Spinal cord (tissue), 10 donors: ENCODE data around the gene ACTL7A. TPM values are rescaled to one million over a fixed set of nuclear protein-coding genes. Genes with fewer than 3 reads are reported as not detected.

Experiments
- DNase-seq, 6 donors: peaks; one replicate each; pipeline versions ENCODE4 v3.0.0 to v3.0.0-alpha.2; 2013 to 2015; ENCODE audit warnings: low spot score in 6 of 6, low read depth in 4 of 6
- H3K27ac ChIP-seq: one replicate; pipeline ENCODE4 v1.5.1; 2013; ENCODE audit warnings: low read depth, low read length, control low read depth
- H3K27me3 ChIP-seq: one replicate; pipeline ENCODE4 v1.6.1; 2013; ENCODE audit warnings: low read length; ENCODE audit not compliant: control insufficient read depth, insufficient read depth
- H3K36me3 ChIP-seq: one replicate; pipeline ENCODE4 v1.6.1; 2013; ENCODE audit warnings: low read length; ENCODE audit not compliant: control insufficient read depth, insufficient read depth
- H3K4me1 ChIP-seq: one replicate; pipeline ENCODE4 v1.6.1; 2013; ENCODE audit warnings: low read length; ENCODE audit not compliant: control insufficient read depth, insufficient read depth
- H3K4me3 ChIP-seq: one replicate; pipeline ENCODE4 v1.5.1; 2013; ENCODE audit warnings: low read depth, low read length, control low read depth
- H3K9me3 ChIP-seq: one replicate; pipeline ENCODE4 v1.6.1; 2013; ENCODE audit warnings: low read length; ENCODE audit not compliant: control insufficient read depth, insufficient read depth
- WGBS: methylation state at CpG from one replicate; pipeline ENCODE4 v1.1.5; 2013; ENCODE audit warnings: missing lambda C conversion rate; ENCODE audit not compliant: insufficient coverage; 5-methylcytosine and 5-hydroxymethylcytosine counted together
- long read RNA-seq, 4 donors: transcript quantifications; one replicate each; lab custom pipeline, GENCODE V29; 2026
- polyA plus RNA-seq, 2 donors: library from polyadenylated mRNA; unstranded; fragments of 120-200 nt; gene quantifications; one replicate each; pipeline ENCODE4 v1.2.1, GENCODE V29; 2013; ENCODE audit not compliant: insufficient read length in 2 of 2
- total RNA-seq, 2 donors: library from RNA; depleted of rRNA in 1 of 2; stranded (reverse); fragments of 120-200 nt in 1 of 2; fragments of >200 nt in 1 of 2; gene quantifications; one replicate each; pipeline versions ENCODE4 v1.2.3 to v1.2.4, GENCODE V29; 2013 to 2014
- donor health status: healthy.

Gene ACTL7A, protein sequence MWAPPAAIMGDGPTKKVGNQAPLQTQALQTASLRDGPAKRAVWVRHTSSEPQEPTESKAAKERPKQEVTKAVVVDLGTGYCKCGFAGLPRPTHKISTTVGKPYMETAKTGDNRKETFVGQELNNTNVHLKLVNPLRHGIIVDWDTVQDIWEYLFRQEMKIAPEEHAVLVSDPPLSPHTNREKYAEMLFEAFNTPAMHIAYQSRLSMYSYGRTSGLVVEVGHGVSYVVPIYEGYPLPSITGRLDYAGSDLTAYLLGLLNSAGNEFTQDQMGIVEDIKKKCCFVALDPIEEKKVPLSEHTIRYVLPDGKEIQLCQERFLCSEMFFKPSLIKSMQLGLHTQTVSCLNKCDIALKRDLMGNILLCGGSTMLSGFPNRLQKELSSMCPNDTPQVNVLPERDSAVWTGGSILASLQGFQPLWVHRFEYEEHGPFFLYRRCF
- total RNA-seq (not detected), polyA plus RNA-seq (not detected)
- long read RNA-seq, donor 1 = 0 reads
- long read RNA-seq, donor 2 = 0 reads
- long read RNA-seq, donor 3 = 0 reads
- long read RNA-seq, donor 4 = 0 reads

GRCh38 chr9:108861997-108862396 is at the start of gene ACTL7A:
ACTL7A (plus strand) TSS chr9:108862266; CDS start chr9:108862323, 57 bp downstream.
- DNase-seq = no peak
- H3K4me3 ChIP-seq = no peak within 1 kb of the TSS
- no peaks in the 10 kb centered on the region for H3K9me3 ChIP-seq
- 100% methylated on average over 1 of the region's 3 CpGs for WGBS
- peaks cover 4% of the 10 kb centered on the region for H3K4me1 ChIP-seq
- H3K36me3 ChIP-seq = no peaks in the 10 kb centered on the region
- no peak within 1 kb of the TSS for H3K27ac ChIP-seq
- H3K27me3 ChIP-seq = no peaks in the 10 kb centered on the region

DNA sequence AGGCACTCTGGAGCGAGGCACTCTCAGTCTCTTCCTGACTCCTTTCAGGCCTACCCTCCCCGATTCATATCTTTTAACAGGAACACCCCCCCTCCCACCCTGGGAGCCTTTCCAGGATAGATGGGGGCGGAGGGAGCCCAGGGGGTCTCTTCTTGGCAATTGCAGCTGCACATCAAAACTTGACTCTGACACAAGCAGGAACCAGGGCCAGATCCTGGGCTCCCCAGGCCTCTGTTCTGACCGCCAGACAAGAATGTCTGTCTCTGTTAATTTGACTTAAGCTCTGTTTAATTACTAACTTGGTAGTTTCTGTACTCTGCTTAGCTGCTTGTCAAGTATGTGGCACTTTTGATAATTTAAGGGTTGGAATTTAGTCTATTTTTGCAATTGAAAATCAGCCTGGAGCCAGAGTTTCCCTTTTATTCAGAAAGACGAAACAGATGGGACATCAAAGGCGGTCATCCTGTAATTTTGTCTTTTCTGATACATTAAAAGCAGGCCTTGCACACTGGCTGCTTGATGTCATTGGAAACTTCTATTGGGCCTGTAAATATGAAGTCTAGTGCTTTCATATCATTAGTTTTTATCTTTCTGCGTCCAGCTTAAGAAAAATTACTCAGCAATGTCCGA is 49.6 kb upstream of the ACTL7A start:
- Histone ChIP-seq H3K27ac (peak overlapping the region; percentile 33), H3K4me1 (peaks cover 6% of the 10 kb centered on the region), H3K4me3 (no peak overlapping the region), H3K36me3 (no peaks in the 10 kb centered on the region), H3K9me3 (no peaks in the 10 kb centered on the region), H3K27me3 (no peaks in the 10 kb centered on the region)
- DNase-seq = peak in 2 of 6 donors; percentile 13 to 60
- 33% methylated on average over 4 of the region's 8 CpGs for WGBS

DNA sequence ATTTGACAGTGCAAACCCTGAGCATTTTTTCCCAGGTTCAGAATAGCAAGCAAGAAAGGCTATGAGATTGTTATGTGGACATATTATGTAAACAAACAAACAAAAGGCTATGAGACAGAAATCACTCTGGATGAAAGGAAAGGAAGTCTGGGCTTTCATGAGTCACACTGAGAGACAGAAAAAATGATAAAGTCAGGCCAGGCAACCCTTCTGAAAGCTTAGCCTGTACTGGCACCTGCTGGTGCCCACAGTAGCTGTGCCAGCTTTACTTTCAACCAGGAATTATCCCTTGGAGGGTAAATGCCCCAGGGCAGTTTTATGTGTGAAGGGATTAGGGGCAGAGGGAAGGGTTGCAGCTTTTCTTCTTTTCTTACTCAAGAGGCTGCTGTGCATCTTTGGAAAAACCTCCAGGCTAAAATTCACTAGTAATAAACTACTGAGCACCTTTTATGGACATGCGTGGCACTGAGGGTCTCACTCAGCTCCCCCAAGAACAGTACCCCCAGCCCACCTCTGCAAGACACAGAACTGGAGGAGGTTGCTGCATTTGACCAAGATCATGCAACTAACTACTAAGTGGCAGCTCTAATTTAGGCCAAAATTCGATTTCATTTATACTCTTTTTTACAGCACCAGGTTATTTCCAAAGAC is 48.0 kb upstream of the ACTL7A start:
- peak in 3 of 6 donors; percentile 26 to 53 (median 31) for DNase-seq
- no peaks in the 10 kb centered on the region for H3K27me3 ChIP-seq
- H3K27ac ChIP-seq = no peak overlapping the region
- H3K4me3 ChIP-seq = no peak overlapping the region
- H3K4me1 ChIP-seq = peaks cover 6% of the 10 kb centered on the region
- 82% methylated on average over 2 of the region's 2 CpGs for WGBS
- H3K36me3 ChIP-seq = no peaks in the 10 kb centered on the region
- no peaks in the 10 kb centered on the region for H3K9me3 ChIP-seq

- Histone ChIP-seq H3K27ac (no peak overlapping the region), H3K27me3 (no peaks in the 10 kb centered on the region), H3K4me1 (peaks cover 6% of the 10 kb centered on the region), H3K4me3 (no peak overlapping the region), H3K9me3 (no peaks in the 10 kb centered on the region), H3K36me3 (no peaks in the 10 kb centered on the region)
- WGBS = 100% methylated on average over 1 of the region's 3 CpGs
- no peak for DNase-seq
Measured at GRCh38 chr9:108815156-108815555, 46.9 kb upstream of the ACTL7A start.

- Histone ChIP-seq H3K9me3 (no peaks in the 10 kb centered on the region), H3K4me1 (peaks cover 6% of the 10 kb centered on the region), H3K4me3 (no peak overlapping the region), H3K36me3 (no peaks in the 10 kb centered on the region), H3K27me3 (no peaks in the 10 kb centered on the region), H3K27ac (no peak overlapping the region)
- peak in 1 of 6 donors; percentile 22 for DNase-seq
- WGBS = 60% methylated on average over 10 of the region's 10 CpGs
Measured at GRCh38 chr9:108816037-108816436, 46.0 kb upstream of the ACTL7A start.

DNA sequence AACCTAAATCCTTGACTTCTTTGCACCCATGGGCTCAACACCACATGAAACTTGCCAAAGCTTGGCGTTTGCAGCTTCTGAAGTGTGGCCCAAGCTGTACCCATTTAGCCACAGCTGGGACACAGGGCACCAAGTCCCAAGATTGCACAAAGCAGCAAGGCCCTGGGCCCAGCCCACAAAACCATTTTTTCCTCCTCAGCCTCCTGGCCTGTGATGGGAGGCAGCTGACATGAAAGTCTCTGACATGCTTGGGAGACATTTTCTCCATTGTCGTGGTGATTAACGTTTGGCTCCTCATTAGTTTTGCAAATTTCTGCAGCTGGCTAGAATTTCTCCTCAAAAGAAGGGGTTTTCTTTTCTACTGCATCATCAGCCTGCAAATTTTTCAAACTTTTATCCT is 38.2 kb upstream of the ACTL7A start:
- Histone ChIP-seq H3K4me1 (no peaks in the 10 kb centered on the region), H3K36me3 (no peaks in the 10 kb centered on the region), H3K4me3 (no peak overlapping the region), H3K27me3 (no peaks in the 10 kb centered on the region), H3K9me3 (no peaks in the 10 kb centered on the region), H3K27ac (no peak overlapping the region)
- DNase-seq = no peak
- WGBS = 81% methylated on average over 3 of the region's 3 CpGs

GRCh38 chr9:108830272-108830671 is 31.8 kb upstream of the ACTL7A start:
- Histone ChIP-seq H3K4me3 (no peak overlapping the region), H3K4me1 (no peaks in the 10 kb centered on the region), H3K9me3 (no peaks in the 10 kb centered on the region), H3K27ac (no peak overlapping the region), H3K27me3 (no peaks in the 10 kb centered on the region), H3K36me3 (no peaks in the 10 kb centered on the region)
- no CpG with 5 or more reads among the region's 2 CpGs for WGBS
- no peak for DNase-seq

- no peaks in the 10 kb centered on the region for H3K4me1 ChIP-seq
Measured at GRCh38 chr9:108831496-108832178, 30.4 kb upstream of the ACTL7A start.

DNA sequence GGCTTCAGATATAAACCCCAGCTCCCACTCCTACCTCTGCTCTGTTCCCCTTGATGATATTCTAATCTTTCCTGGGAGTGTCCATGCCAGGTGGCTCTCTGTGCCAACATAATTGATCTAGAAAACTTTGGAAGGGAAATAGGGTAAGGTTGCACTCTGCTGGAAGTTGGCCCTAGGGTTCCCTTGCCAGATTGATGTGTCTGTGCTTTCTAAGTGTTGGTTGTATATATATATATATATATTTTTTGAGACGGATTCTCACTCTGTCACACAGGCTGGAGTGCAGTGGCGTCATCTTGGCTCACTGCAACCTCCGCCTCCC is 29.9 kb upstream of the ACTL7A start:
- Histone ChIP-seq H3K4me1 (no peaks in the 10 kb centered on the region), H3K4me3 (no peak overlapping the region), H3K27ac (no peak overlapping the region), H3K27me3 (no peaks in the 10 kb centered on the region), H3K36me3 (no peaks in the 10 kb centered on the region), H3K9me3 (no peaks in the 10 kb centered on the region)
- WGBS = 100% methylated on average over 2 of the region's 3 CpGs
- DNase-seq = no peak

More at GRCh38 chr9:108831496-108832178, 30.4 kb upstream of the ACTL7A start:
- Histone ChIP-seq H3K36me3 (no peaks in the 10 kb centered on the region), H3K4me3 (no peak overlapping the region), H3K27me3 (no peaks in the 10 kb centered on the region), H3K9me3 (no peaks in the 10 kb centered on the region), H3K27ac (no peak overlapping the region)
- WGBS = 78% methylated on average over 1 of the region's 1 CpG
- no peak for DNase-seq
